Mucosa of stomach (tissue), 1 donor: ENCODE results near the gene UBR4.

ENCODE experiments used
- H3K27me3 ChIP-seq: one replicate; pipeline ENCODE4 v1.7.0; 2013; ENCODE audit warnings: mild to moderate bottlenecking, low read length; ENCODE audit not compliant: control insufficient read depth, insufficient read depth
- H3K36me3 ChIP-seq: one replicate; pipeline ENCODE4 v1.7.0; 2013; ENCODE audit warnings: low read length; ENCODE audit not compliant: control insufficient read depth, insufficient read depth
- H3K4me1 ChIP-seq: one replicate; pipeline ENCODE4 v1.7.0; 2013; ENCODE audit warnings: mild to moderate bottlenecking, low read length; ENCODE audit not compliant: control insufficient read depth, insufficient read depth
- H3K4me3 ChIP-seq: one replicate; pipeline ENCODE4 v1.7.0; 2013; ENCODE audit warnings: low read length
- H3K9ac ChIP-seq: one replicate; pipeline ENCODE4 v1.7.0; 2013; ENCODE audit warnings: mild to moderate bottlenecking, low read length, moderate library complexity
- H3K9me3 ChIP-seq: one replicate; pipeline ENCODE4 v1.7.0; 2013; ENCODE audit warnings: mild to moderate bottlenecking, low read length, moderate library complexity; ENCODE audit not compliant: control insufficient read depth
- donor health status: Pancreatic carcinoma.

Gene UBR4

DNA sequence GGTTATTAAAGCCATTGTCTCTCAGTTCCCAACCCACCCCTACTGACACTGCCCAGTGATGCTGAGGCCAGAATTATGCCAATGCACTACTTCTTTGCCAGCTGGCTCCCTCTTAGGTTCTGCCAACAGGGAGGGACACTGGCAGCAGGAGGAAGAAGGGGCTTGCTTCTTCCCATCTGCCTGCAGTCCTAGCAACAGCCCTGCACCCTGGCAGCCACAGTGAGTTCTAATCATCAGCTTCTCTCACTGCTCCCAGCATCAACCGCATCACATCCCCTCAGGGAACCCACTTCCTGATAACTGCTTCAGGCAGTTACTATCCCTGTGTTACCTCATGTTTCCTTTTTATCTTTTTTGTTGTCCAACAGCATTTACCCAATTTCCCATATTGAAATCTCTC is 86.2 kb downstream of the UBR4 start:
- Histone ChIP-seq H3K4me1 (peaks cover 45% of the 10 kb centered on the region), H3K4me3 (no peak overlapping the region), H3K9ac (peak overlapping the region; percentile 24), H3K36me3 (peaks cover 38% of the 10 kb centered on the region), H3K27me3 (no peaks in the 10 kb centered on the region), H3K9me3 (no peaks in the 10 kb centered on the region)

DNA sequence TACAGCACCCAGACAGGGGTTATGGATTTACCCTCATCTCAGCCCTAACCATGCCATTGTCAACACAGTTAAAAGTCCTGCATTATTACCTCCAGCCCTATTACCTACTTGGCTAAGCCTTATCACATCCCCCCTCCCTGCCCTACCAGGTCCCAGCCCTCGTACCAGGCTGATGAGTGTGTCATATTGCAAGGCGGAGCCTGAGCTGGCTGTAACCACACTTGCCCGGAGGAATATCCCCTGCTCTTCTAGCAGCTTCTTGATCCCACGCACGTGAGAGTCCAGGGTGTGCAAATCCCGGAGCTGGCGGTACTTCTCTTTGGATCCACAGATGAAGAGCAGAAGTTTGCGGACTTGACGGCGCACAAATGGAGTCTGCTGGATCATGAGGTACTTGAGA is 87.4 kb downstream of the UBR4 start:
- no peaks in the 10 kb centered on the region for H3K27me3 ChIP-seq
- peak overlapping the region; percentile 47 for H3K9ac ChIP-seq
- no peaks in the 10 kb centered on the region for H3K9me3 ChIP-seq
- no peak overlapping the region for H3K4me3 ChIP-seq
- peaks cover 40% of the 10 kb centered on the region for H3K36me3 ChIP-seq
- peaks cover 42% of the 10 kb centered on the region for H3K4me1 ChIP-seq

DNA sequence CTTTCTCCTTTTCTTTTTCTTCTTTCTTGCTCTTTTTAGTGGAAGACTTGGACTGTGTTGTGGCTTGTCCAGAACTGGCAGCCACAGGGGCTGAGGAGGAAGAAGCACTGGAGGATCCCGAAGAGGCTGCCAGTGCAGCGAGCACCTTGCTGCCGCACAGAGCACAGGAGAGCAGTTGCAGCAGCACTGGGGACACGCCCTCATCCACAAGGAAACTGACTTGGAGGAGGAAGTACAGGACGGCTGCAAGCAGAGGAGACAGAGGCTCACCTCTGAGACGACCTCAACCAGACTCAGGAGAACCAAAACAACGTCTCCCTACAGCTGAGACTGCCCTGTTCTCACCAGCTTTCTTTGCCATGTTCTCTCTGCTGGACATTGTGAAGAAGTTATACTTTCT is 88.9 kb downstream of the UBR4 start:
- Histone ChIP-seq H3K27me3 (no peaks in the 10 kb centered on the region), H3K9me3 (no peaks in the 10 kb centered on the region), H3K9ac (peak overlapping the region; percentile 8), H3K4me1 (peaks cover 42% of the 10 kb centered on the region), H3K4me3 (no peak overlapping the region), H3K36me3 (peaks cover 39% of the 10 kb centered on the region)

DNA sequence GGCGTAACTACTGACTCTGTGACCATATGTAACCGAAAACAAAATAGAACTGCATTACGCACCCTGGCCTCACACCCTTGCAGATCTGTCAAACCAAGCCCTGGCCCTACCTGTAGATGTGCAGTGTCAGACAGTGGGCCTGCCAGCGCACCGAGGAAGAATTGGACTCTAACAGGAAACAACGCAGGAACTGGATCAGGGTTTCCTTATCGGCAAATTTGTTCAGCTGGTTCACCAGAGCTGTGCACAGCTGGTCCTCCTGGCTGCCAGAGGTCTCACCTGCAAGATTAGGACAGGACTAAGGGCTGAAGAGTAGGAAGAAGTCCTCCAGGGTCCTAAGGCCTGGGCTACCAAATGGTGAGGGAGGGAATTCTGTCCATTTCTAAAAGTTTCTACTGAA is 90.0 kb downstream of the UBR4 start:
- Histone ChIP-seq H3K4me1 (peaks cover 42% of the 10 kb centered on the region), H3K36me3 (peaks cover 42% of the 10 kb centered on the region), H3K9me3 (no peaks in the 10 kb centered on the region), H3K27me3 (no peaks in the 10 kb centered on the region), H3K9ac (no peak overlapping the region), H3K4me3 (no peak overlapping the region)

DNA sequence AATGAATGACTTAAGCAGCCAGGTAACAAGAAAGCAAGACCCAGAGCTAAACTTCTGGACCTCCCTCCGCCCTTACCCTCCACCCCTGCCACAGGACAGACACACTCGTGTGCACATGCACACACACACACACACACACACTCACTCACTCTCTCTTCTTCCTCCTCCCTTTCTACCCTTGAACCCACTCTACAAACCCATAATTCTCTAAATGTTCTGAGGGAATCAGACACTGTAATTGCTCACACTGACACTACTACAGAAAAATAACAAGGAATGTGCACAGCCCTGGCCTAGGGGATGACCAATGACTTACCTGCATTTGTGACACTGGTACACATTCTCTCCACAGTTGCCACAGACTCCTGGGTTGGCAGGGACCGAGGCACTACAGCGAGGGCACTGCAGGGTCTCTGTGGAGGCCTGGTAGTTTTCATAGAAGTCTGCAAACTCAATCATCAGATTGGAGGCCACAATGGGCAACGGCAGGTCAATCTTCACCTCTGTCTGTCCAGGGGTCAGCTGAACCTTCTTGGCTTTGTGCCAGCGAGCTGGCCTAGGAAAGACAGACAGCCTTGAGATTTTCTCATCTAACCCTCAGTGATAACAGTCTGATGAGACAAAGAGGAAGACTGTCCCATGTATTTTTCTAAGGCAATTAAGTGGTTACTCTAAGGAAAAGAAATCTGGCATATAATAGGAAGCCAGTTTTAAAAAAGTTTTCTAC is 94.8 kb downstream of the UBR4 start:
- H3K9ac ChIP-seq = no peak overlapping the region

DNA sequence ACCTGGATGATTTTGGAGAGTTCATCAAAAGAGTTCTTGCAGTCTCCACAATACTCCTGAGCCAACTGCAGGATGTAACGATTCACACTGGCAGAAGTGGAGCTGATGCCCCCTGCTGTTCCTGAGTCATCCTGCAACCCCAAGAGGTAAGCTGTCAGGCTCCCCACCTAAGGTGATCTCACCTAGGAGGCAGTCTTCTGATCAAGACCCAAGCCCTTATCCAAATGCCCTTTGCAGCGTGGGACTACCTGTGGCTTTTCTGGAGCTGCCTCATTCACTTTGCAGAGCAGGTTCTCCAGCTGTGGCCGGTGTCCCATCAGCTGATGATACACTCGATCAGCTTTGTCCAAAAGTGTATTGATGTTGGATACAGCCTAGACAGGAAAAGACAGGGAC is 96.4 kb downstream of the UBR4 start:
- Histone ChIP-seq H3K36me3 (peaks cover 55% of the 10 kb centered on the region), H3K9me3 (no peaks in the 10 kb centered on the region), H3K4me3 (no peak overlapping the region), H3K9ac (no peak overlapping the region), H3K27me3 (no peaks in the 10 kb centered on the region), H3K4me1 (no peaks in the 10 kb centered on the region)

More for the DNA sequence above, 94.8 kb downstream of the UBR4 start:
- Histone ChIP-seq H3K9me3 (no peaks in the 10 kb centered on the region), H3K27me3 (no peaks in the 10 kb centered on the region), H3K4me1 (no peaks in the 10 kb centered on the region), H3K4me3 (no peak overlapping the region), H3K36me3 (peaks cover 57% of the 10 kb centered on the region)

DNA sequence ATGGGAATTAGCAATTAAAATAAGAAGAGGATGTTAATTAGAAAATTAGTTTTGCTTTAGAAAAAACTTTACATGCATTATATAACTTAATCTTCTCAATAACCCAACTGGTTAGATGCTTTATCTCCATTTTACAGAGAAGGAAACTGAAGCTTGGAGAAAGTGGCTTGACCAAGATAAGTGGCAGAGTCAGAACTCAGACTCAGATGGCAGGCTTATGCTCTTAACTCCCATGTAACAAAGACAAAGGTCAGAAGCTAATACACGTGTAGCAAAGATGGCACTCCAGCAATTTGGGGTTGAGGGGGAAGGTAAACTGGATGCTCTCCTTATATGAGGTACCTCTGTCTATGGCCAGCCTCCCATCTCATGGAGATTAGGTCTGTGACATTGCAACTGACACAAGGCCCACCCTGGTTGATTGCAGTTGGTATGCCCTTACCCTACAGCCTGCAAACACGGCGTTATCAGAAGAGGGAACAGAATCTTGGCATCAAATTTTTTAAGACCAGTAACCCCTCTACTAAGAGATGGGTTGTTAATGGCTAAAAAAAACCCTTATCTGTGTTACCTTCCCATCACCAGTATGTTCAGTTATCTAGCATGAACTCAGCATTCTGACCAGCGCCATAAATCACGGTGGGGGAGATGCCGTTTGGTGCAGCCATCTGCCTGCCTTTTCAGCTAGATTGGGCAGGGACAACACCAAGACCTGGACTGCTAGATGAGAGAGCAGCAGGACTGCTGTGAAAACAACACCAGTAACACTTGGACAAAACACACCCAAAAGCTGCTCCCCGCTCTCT is 97.0 kb downstream of the UBR4 start:
- no peak overlapping the region for H3K9ac ChIP-seq
- no peaks in the 10 kb centered on the region for H3K9me3 ChIP-seq
- H3K27me3 ChIP-seq = no peaks in the 10 kb centered on the region
- H3K4me3 ChIP-seq = no peak overlapping the region
- H3K36me3 ChIP-seq = peaks cover 52% of the 10 kb centered on the region
- H3K4me1 ChIP-seq = no peaks in the 10 kb centered on the region

DNA sequence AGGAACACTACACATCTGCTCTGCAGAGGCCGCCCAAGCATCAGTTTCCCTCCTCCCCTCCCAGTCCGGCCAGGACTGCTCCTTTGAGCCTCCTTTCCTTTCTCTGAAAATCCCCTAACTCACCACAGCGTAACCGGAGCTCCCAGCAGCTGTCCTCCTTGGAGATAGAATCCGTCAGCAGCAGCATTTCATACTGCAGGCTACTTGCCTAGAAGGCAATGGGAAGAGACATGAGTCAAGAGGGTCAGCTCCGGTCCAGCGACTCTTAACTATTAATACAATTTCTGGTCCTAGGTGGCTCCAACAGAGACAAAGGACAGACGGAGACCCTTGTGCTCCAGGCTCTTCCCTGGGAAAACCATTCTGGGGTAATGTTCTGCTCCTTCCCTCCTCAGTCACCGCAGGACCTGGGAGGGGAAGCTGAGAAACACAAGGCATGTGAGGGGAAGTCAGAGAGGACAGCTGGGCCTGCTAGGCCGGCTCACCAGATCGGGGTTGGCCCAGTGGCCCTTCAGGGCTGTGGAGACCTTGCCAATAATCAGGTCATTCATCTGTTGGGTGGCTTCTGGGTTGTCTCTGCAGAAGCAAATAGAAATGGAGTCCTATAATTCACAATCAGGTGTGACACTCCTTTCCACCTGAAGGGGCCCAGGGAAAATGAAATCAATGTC is 99.7 kb downstream of the UBR4 start:
- no peaks in the 10 kb centered on the region for H3K9me3 ChIP-seq
- H3K36me3 ChIP-seq = peaks cover 41% of the 10 kb centered on the region
- H3K4me3 ChIP-seq = no peak overlapping the region
- no peaks in the 10 kb centered on the region for H3K4me1 ChIP-seq
- H3K9ac ChIP-seq = no peak overlapping the region
- H3K27me3 ChIP-seq = no peaks in the 10 kb centered on the region

DNA sequence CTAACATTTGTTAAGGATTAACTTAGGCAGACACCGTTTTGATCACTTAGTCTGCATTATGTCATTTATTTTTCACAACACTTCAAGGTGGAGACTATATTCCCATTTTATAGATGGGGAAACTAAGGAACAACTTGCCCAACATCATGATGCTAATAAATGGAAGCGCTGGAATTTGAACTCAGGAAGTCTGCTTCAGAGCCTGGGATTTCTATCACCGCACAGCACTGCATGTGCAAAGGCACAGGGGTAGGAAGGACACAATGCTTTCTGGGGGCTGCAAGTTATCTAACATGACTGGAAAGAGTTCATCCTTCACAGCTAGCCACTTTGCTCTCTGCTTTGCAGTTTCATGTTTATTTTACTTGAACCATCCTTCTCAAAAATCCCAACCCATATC is 100.5 kb downstream of the UBR4 start:
- H3K9me3 ChIP-seq = no peaks in the 10 kb centered on the region
- H3K36me3 ChIP-seq = peaks cover 39% of the 10 kb centered on the region
- H3K9ac ChIP-seq = no peak overlapping the region

DNA sequence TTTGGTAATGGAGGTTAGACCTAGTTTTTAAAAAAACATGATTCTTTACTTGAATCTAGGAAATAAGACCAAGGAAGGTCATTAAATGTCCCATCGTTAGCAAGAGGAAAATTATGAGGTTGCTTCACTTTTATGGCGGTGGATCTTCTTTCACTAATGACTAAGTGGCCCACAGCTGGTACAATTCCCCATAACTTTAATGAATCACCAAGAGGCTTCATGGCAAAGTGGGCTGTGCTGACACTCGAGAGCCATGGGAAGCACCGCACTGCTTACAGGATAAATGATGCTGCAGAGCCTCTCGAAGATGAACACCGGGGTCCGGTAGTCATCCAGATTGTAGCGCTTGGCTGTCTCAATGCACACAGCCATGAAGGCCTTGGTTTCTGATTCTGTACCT is 108.8 kb downstream of the UBR4 start:
- no peak overlapping the region for H3K4me3 ChIP-seq
- no peaks in the 10 kb centered on the region for H3K27me3 ChIP-seq
- no peaks in the 10 kb centered on the region for H3K9me3 ChIP-seq
- H3K36me3 ChIP-seq = peaks cover 34% of the 10 kb centered on the region
- H3K4me1 ChIP-seq = no peaks in the 10 kb centered on the region
- no peak overlapping the region for H3K9ac ChIP-seq

More for the DNA sequence above, 100.5 kb downstream of the UBR4 start:
- H3K4me3 ChIP-seq = no peak overlapping the region
- no peaks in the 10 kb centered on the region for H3K27me3 ChIP-seq
- no peaks in the 10 kb centered on the region for H3K4me1 ChIP-seq

DNA sequence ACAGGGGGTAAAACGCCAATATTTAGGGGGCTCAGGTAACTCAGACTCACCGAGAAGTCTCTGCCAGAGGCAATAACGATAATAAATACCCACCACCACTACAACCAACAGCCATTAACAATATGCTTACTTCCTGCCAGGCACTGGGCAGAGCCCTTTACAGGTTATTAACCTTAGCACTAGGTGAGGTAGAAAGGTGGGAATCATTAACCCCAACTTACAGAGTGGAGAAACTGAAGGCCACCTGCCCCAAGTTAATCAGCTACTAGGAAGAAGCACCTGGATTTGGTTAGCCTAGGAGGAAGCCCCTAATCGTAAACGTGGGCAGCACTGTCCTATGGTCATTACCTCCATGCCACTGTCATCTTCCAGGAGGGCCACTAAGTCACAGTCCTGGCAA is 110.0 kb downstream of the UBR4 start:
- peaks cover 30% of the 10 kb centered on the region for H3K36me3 ChIP-seq
- no peaks in the 10 kb centered on the region for H3K9me3 ChIP-seq
- no peak overlapping the region for H3K9ac ChIP-seq
- no peak overlapping the region for H3K4me3 ChIP-seq
- H3K27me3 ChIP-seq = no peaks in the 10 kb centered on the region
- no peaks in the 10 kb centered on the region for H3K4me1 ChIP-seq

DNA sequence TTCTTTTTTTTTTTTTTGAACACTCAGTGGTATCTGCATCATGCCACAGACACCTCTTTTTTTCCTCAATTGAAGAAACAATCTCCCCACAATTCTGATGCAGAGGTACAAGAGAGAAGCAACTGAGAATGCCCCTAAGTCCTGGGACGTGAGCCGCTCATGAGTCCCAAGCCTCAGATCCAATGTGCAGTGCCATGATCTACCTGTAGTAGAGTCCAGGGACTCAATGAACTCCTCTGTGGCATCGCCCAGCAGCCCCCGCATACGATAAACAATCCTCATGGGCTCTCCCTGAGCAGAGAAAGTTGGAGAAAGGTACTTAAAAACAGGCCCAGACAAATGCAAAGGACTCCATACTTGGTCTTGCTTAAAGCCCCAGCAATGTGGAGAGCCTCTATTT is 113.1 kb downstream of the UBR4 start:
- Histone ChIP-seq H3K36me3 (peaks cover 54% of the 10 kb centered on the region), H3K9me3 (no peaks in the 10 kb centered on the region)

More for the DNA sequence above, 113.1 kb downstream of the UBR4 start:
- Histone ChIP-seq H3K4me1 (no peaks in the 10 kb centered on the region), H3K9ac (no peak overlapping the region), H3K27me3 (no peaks in the 10 kb centered on the region), H3K4me3 (no peak overlapping the region)
